Activated CD8-positive, alpha-beta T cell treated with anti-CD3 and anti-CD28 coated beads for 36 hours (primary cell): ENCODE data around the gene NEK6. TPM values are rescaled to one million over a fixed set of nuclear protein-coding genes. Genes with fewer than 3 reads are reported as not detected.

Experiments used
- ATAC-seq: fragments of 200-7000 bp; cut with Tn5 transposase; one replicate; pipeline ENCODE4 v1.10.0; 2021; ENCODE audit warnings: mild to moderate bottlenecking, moderate library complexity
- CTCF ChIA-PET: fragments of 350-600 bp; sonication (Branson Sonifier 250); formaldehyde crosslinking; loops from one replicate; lab custom pipeline; 2021; ENCODE audit warnings: antibody characterized with exemption; lab: Charles Lee
- POLR2A ChIA-PET: fragments of 350-600 bp; sonication (Branson Sonifier 250); formaldehyde crosslinking; loops from one replicate; lab custom pipeline; 2021; ENCODE audit warnings: antibody characterized with exemption; lab: Charles Lee
- DNase-seq: peaks from one replicate; pipeline ENCODE4 v3.0.0-alpha.2; 2020
- H3K27ac Mint-ChIP-seq: one replicate; pipeline ENCODE4 v1.8.0; 2021; ENCODE audit warnings: mild to moderate bottlenecking, mixed read lengths
- H3K27me3 Mint-ChIP-seq: one replicate; pipeline ENCODE4 v1.8.0; 2021; ENCODE audit warnings: mixed read lengths
- H3K36me3 Mint-ChIP-seq: one replicate; pipeline ENCODE4 v1.8.0; 2021; ENCODE audit warnings: low read depth, mixed read lengths
- H3K4me1 Mint-ChIP-seq: one replicate; pipeline ENCODE4 v1.8.0; 2021; ENCODE audit warnings: low read depth, mixed read lengths
- H3K4me3 Mint-ChIP-seq: one replicate; pipeline ENCODE4 v1.8.0; 2021; ENCODE audit warnings: mild to moderate bottlenecking, moderate library complexity, mixed read lengths
- H3K9me3 Mint-ChIP-seq: one replicate; pipeline ENCODE4 v1.8.0; 2021; ENCODE audit warnings: mixed read lengths
- CTCF ChIP-seq: fragments of 200-600 bp; IDR thresholded peaks from one replicate; pipeline ENCODE4 v1.8.0; 2022; ENCODE audit warnings: antibody characterized with exemption, mild to moderate bottlenecking
- intact Hi-C: fragments of 100-400 bp; cut with micrococcal nuclease; formaldehyde crosslinking; loops from one replicate; pipeline ENCODE4 v1.10.0; 2022
- total RNA-seq, 2 experiments: library from RNA; stranded (reverse); gene quantifications; one replicate each; pipeline ENCODE4 v1.2.3, GENCODE V29; 2021

The NEK6 gene
- total RNA-seq, 2 experiments from 2014 or later = 20.2 to 21.8 TPM

- no peak overlapping the region for H3K4me3 Mint-ChIP-seq
- TF ChIP-seq CTCF = no peak
- no peak for DNase-seq
- ATAC-seq = no peak
- no peak overlapping the region for H3K27ac Mint-ChIP-seq
- H3K36me3 Mint-ChIP-seq = peaks cover 21% of the 10 kb centered on the region
- CTCF ChIA-PET = no interaction called here
- no peaks in the 10 kb centered on the region for H3K27me3 Mint-ChIP-seq
- POLR2A ChIA-PET = interaction anchor here (1.1 kb wide), 1 partner anchor 10 kb away, joined by 3 read pairs; no protein-coding TSS in a partner anchor
- H3K4me1 Mint-ChIP-seq = no peaks in the 10 kb centered on the region
- no peaks in the 10 kb centered on the region for H3K9me3 Mint-ChIP-seq
- intact Hi-C loops = no loop called here
These were observed 90.6 kb downstream of the NEK6 start for GRCh38 chr9:124348363-124348762.

- DNase-seq (no peak), ATAC-seq (no peak)
- Mint-ChIP-seq H3K4me3 (no peak overlapping the region), H3K27me3 (no peaks in the 10 kb centered on the region), H3K36me3 (peaks cover 21% of the 10 kb centered on the region), H3K4me1 (no peaks in the 10 kb centered on the region), H3K27ac (no peak overlapping the region), H3K9me3 (no peaks in the 10 kb centered on the region)
- CTCF ChIA-PET = no interaction called here
- no peak for TF ChIP-seq CTCF
- POLR2A ChIA-PET = interaction anchor here (0.7 to 1.1 kb wide), 2 partner anchors 11 to 66 kb away, joined by 3 read pairs; no protein-coding TSS in a partner anchor
- intact Hi-C loops = no loop called here
These were observed 91.1 kb downstream of the NEK6 start for GRCh38 chr9:124348831-124349230.

- ChIA-PET POLR2A (interaction anchor here (0.7 kb wide), 1 partner anchor 66 kb away, joined by 3 read pairs; no protein-coding TSS in a partner anchor), CTCF (no interaction called here)
- no peak for TF ChIP-seq CTCF
- no peaks in the 10 kb centered on the region for H3K9me3 Mint-ChIP-seq
- no peaks in the 10 kb centered on the region for H3K27me3 Mint-ChIP-seq
- H3K27ac Mint-ChIP-seq = no peak overlapping the region
- H3K4me1 Mint-ChIP-seq = no peaks in the 10 kb centered on the region
- DNase-seq = no peak
- intact Hi-C loops = no loop called here
- H3K4me3 Mint-ChIP-seq = no peak overlapping the region
- H3K36me3 Mint-ChIP-seq = peaks cover 21% of the 10 kb centered on the region
- no peak for ATAC-seq
These were observed 91.5 kb downstream of the NEK6 start for GRCh38 chr9:124349267-124349666.

GRCh38 chr9:124349675-124350493, 92.1 kb downstream of the NEK6 start:
- intact Hi-C loops = no loop called here
- no peak overlapping the region for H3K4me3 Mint-ChIP-seq
- H3K36me3 Mint-ChIP-seq = peaks cover 21% of the 10 kb centered on the region
- H3K27ac Mint-ChIP-seq = no peak overlapping the region
- no peaks in the 10 kb centered on the region for H3K27me3 Mint-ChIP-seq
- TF ChIP-seq CTCF = no peak
- ChIA-PET POLR2A (interaction anchor here (0.8 kb wide), 1 partner anchor 165 kb away, joined by 3 read pairs; no protein-coding TSS in a partner anchor), CTCF (no interaction called here)
- ATAC-seq = no peak
- DNase-seq = no peak
- H3K9me3 Mint-ChIP-seq = no peaks in the 10 kb centered on the region
- no peaks in the 10 kb centered on the region for H3K4me1 Mint-ChIP-seq
